ENCODE results near the gene LRP1B.

The LRP1B gene

GRCh38 chr2:141586985-141587384 is 543.8 kb downstream of the LRP1B start:
- TF ChIP-seq JUND (IDR thresholded peaks at IDR 0.05; ENCODE audit: low read depth): no peak
- in situ Hi-C loops (cut with HindIII; ENCODE audit: low pct_unique_long_range_greater_than_20kb, low sequenced_read_pairs): no loop called here
- DNase-seq (ENCODE audit: low read depth in 1 of 2, low spot score in 1 of 2): no peak

- in situ Hi-C loops (cut with HindIII; ENCODE audit: low pct_unique_long_range_greater_than_20kb, low sequenced_read_pairs): no loop called here
- TF ChIP-seq JUND (IDR thresholded peaks at IDR 0.05; ENCODE audit: low read depth): no peak
- no peak for DNase-seq (ENCODE audit: low read depth in 1 of 2, low spot score in 1 of 2)
These were observed 548.6 kb downstream of the LRP1B start for GRCh38 chr2:141582213-141582612.

- TF ChIP-seq JUND (IDR thresholded peaks at IDR 0.05; ENCODE audit: low read depth): no peak
- in situ Hi-C loops (cut with HindIII; ENCODE audit: low pct_unique_long_range_greater_than_20kb, low sequenced_read_pairs): no loop called here
- DNase-seq (ENCODE audit: low read depth in 1 of 2, low spot score in 1 of 2): no peak
These were observed 551.7 kb downstream of the LRP1B start for GRCh38 chr2:141579071-141579470.

GRCh38 chr2:141570474-141571131 is 560.2 kb downstream of the LRP1B start:
- in situ Hi-C loops (cut with HindIII; ENCODE audit: low pct_unique_long_range_greater_than_20kb, low sequenced_read_pairs): no loop called here
- TF ChIP-seq JUND (IDR thresholded peaks at IDR 0.05; ENCODE audit: low read depth): no peak
- no peak for DNase-seq (ENCODE audit: low read depth in 1 of 2, low spot score in 1 of 2)

GRCh38 chr2:141569941-141570340 is 560.9 kb downstream of the LRP1B start:
- in situ Hi-C loops (cut with HindIII; ENCODE audit: low pct_unique_long_range_greater_than_20kb, low sequenced_read_pairs): no loop called here
- TF ChIP-seq JUND (IDR thresholded peaks at IDR 0.05; ENCODE audit: low read depth): no peak
- DNase-seq (ENCODE audit: low read depth in 1 of 2, low spot score in 1 of 2): no peak

- in situ Hi-C loops (cut with HindIII; ENCODE audit: low pct_unique_long_range_greater_than_20kb, low sequenced_read_pairs): no loop called here
- peak in 1 of 2 experiments; percentile 28 for DNase-seq (ENCODE audit: low read depth in 1 of 2, low spot score in 1 of 2)
- no peak for TF ChIP-seq JUND (IDR thresholded peaks at IDR 0.05; ENCODE audit: low read depth)
These were observed 565.2 kb downstream of the LRP1B start for GRCh38 chr2:141565597-141565996.

GRCh38 chr2:141560723-141561122 is 570.1 kb downstream of the LRP1B start:
- no peak for TF ChIP-seq JUND (IDR thresholded peaks at IDR 0.05; ENCODE audit: low read depth)
- no peak for DNase-seq (ENCODE audit: low read depth in 1 of 2, low spot score in 1 of 2)
- in situ Hi-C loops (cut with HindIII; ENCODE audit: low pct_unique_long_range_greater_than_20kb, low sequenced_read_pairs): no loop called here

- DNase-seq (ENCODE audit: low read depth in 1 of 2, low spot score in 1 of 2): no peak
- TF ChIP-seq JUND (IDR thresholded peaks at IDR 0.05; ENCODE audit: low read depth): no peak
These were observed 573.3 kb downstream of the LRP1B start for GRCh38 chr2:141557329-141558095.

GRCh38 chr2:141555876-141556470 is 574.8 kb downstream of the LRP1B start:
- no peak for TF ChIP-seq JUND (IDR thresholded peaks at IDR 0.05; ENCODE audit: low read depth)
- in situ Hi-C loops (cut with HindIII; ENCODE audit: low pct_unique_long_range_greater_than_20kb, low sequenced_read_pairs): no loop called here
- no peak for DNase-seq (ENCODE audit: low read depth in 1 of 2, low spot score in 1 of 2)

More at GRCh38 chr2:141557329-141558095, 573.3 kb downstream of the LRP1B start:
- in situ Hi-C loops (cut with HindIII; ENCODE audit: low pct_unique_long_range_greater_than_20kb, low sequenced_read_pairs): no loop called here

GRCh38 chr2:141554810-141555209 is 576.0 kb downstream of the LRP1B start:
- in situ Hi-C loops (cut with HindIII; ENCODE audit: low pct_unique_long_range_greater_than_20kb, low sequenced_read_pairs): no loop called here
- no peak for TF ChIP-seq JUND (IDR thresholded peaks at IDR 0.05; ENCODE audit: low read depth)
- DNase-seq (ENCODE audit: low read depth in 1 of 2, low spot score in 1 of 2): peak; percentile 1 to 70

GRCh38 chr2:141534666-141535362 is 596.0 kb downstream of the LRP1B start:
- TF ChIP-seq JUND (IDR thresholded peaks at IDR 0.05; ENCODE audit: low read depth): no peak
- in situ Hi-C loops (cut with HindIII; ENCODE audit: low pct_unique_long_range_greater_than_20kb, low sequenced_read_pairs): no loop called here
- DNase-seq (ENCODE audit: low read depth in 1 of 2, low spot score in 1 of 2): no peak

- in situ Hi-C loops (cut with HindIII; ENCODE audit: low pct_unique_long_range_greater_than_20kb, low sequenced_read_pairs): no loop called here
- no peak for TF ChIP-seq JUND (IDR thresholded peaks at IDR 0.05; ENCODE audit: low read depth)
- DNase-seq (ENCODE audit: low read depth in 1 of 2, low spot score in 1 of 2): no peak
These were observed 601.2 kb downstream of the LRP1B start for GRCh38 chr2:141529659-141530058.

Measured in T47D (cell line).